K562 (cell line): Measurements from ENCODE around the gene RNGTT. TPM values are rescaled to one million over a fixed set of nuclear protein-coding genes. Genes with fewer than 3 reads are reported as not detected.
A peak's percentile ranks its signal among the peaks of the same experiment; 100 is the strongest.

Experiments
- ATAC-seq: fragments of 200-7000 bp; cut with Tn5 transposase; 3 replicates; pipeline ENCODE4 v1.9.1; 2020; ENCODE audit warnings: moderate library complexity
- BruUV-seq: library from RNA; stranded (reverse); fragments of 400-500 nt; replicated peaks from 2 replicates; lab custom pipeline; 2021; lab: Mats Ljungman, UMichigan
- CTCF ChIA-PET: fragments of 300-600 bp; formaldehyde crosslinking; extraction: SDS; loops from one replicate; lab custom pipeline; 2021; ENCODE audit warnings: low intra/inter-chr PET ratio; lab: Yijun Ruan, JAX
- POLR2A ChIA-PET: fragments of 300-600, 350-650 bp; sonication (Branson Sonifier 250); formaldehyde crosslinking; extraction: SDS; loops from one replicate; lab custom pipeline; 2021; ENCODE audit warnings: antibody characterized with exemption, inconsistent platforms; lab: Yijun Ruan, JAX
- DNase-seq, 4 experiments: peaks; one replicate each; pipeline versions ENCODE4 v3.0.0 to v3.0.0-alpha.2; 2011 to 2018; ENCODE audit warnings: low spot score in 3 of 4, mixed read lengths in 3 of 4; ENCODE audit errors: extremely low read depth in 1 of 4
- FAIRE-seq: peaks from 2 replicates; lab custom pipeline; 2011; peaks lifted over from hg19 to GRCh38; lab: Jason Lieb, UNC
- H2AFZ ChIP-seq: 2 replicates; pipeline ENCODE4 v1.6.0; 2011; ENCODE audit warnings: low read depth, low read length, control low read depth, inconsistent platforms
- H3K27ac ChIP-seq: fragments of 200-600 bp; 3 replicates; pipeline ENCODE4 v1.8.0; 2011; ENCODE audit warnings: low read depth, mild to moderate bottlenecking, control low read depth, inconsistent platforms, low read length, moderate library complexity, mixed read lengths; ENCODE audit errors: extremely low read depth
- H3K27me3 ChIP-seq, 2 experiments: fragments of 300-600 bp in 1 of 2; 2 replicates in 1 of 2; 3 replicates in 1 of 2; pipeline versions ENCODE4 v1.6.0 to v1.8.0; 2011; ENCODE audit warnings: inconsistent platforms in 2 of 2, low read length in 2 of 2, mild to moderate bottlenecking in 1 of 2, mixed read lengths in 1 of 2, moderate library complexity in 1 of 2; ENCODE audit not compliant: control insufficient read depth in 2 of 2, insufficient read depth in 2 of 2
- H3K36me3 ChIP-seq: fragments of 300-600 bp; 3 replicates; pipeline ENCODE4 v1.8.0; 2011; ENCODE audit warnings: mild to moderate bottlenecking, low read length, inconsistent platforms; ENCODE audit not compliant: control insufficient read depth, insufficient read depth
- H3K4me1 ChIP-seq, 2 experiments: fragments of 200-600 bp in 1 of 2; replicated peaks in 1 of 2; 2 replicates in 1 of 2; 3 replicates in 1 of 2; pipeline versions ENCODE4 v1.5.1 to v1.8.0; 2011; ENCODE audit warnings: inconsistent platforms in 2 of 2, low read length in 2 of 2, mild to moderate bottlenecking in 1 of 2, mixed read lengths in 1 of 2, moderate library complexity in 1 of 2; ENCODE audit not compliant: control insufficient read depth in 2 of 2, insufficient read depth in 2 of 2
- H3K4me2 ChIP-seq: 2 replicates; pipeline ENCODE4 v1.6.1; 2011; ENCODE audit warnings: low read length, control low read depth, inconsistent platforms, mixed read lengths; ENCODE audit not compliant: insufficient read depth
- H3K4me3 ChIP-seq: fragments of 200-600 bp; sonication (generic), shearing (Covaris generic); 2 replicates; pipeline ENCODE4 v1.5.1; 2016; ENCODE audit warnings: control low read depth, inconsistent platforms
- H3K79me2 ChIP-seq: fragments of 200-600 bp; 3 replicates; pipeline ENCODE4 v1.8.0; 2011; ENCODE audit warnings: low read length, inconsistent platforms; ENCODE audit not compliant: control insufficient read depth, insufficient read depth
- H3K9ac ChIP-seq, 2 experiments: 2 replicates each; pipeline versions ENCODE4 v1.6.0 to v1.6.1; 2011; ENCODE audit warnings: low read depth in 2 of 2, low read length in 2 of 2, control low read depth in 1 of 2, inconsistent platforms in 1 of 2, mild to moderate bottlenecking in 1 of 2, mixed read lengths in 1 of 2; ENCODE audit not compliant: insufficient read depth in 1 of 2
- H3K9me1 ChIP-seq: one replicate; pipeline ENCODE4 v1.6.0; 2011; ENCODE audit warnings: inconsistent platforms, mild to moderate bottlenecking, low read length, moderate library complexity; ENCODE audit not compliant: control insufficient read depth, insufficient read depth
- H3K9me3 ChIP-seq: replicated peaks from 2 replicates; pipeline ENCODE4 v1.5.1; 2011; ENCODE audit warnings: low read depth, low read length, inconsistent platforms; ENCODE audit not compliant: control insufficient read depth, insufficient read depth
- H4K20me1 ChIP-seq: replicated peaks from 2 replicates; pipeline ENCODE4 v1.6.1; 2011; ENCODE audit warnings: low read length, inconsistent platforms, mixed read lengths; ENCODE audit not compliant: control insufficient read depth, insufficient read depth
- ELF4 ChIP-seq: fragments of 450-650 bp; formaldehyde crosslinking; IDR thresholded peaks from 2 replicates; pipeline ENCODE4 v1.4.0; 2022; ENCODE audit warnings: missing genetic modification characterization
- MTA2 ChIP-seq: fragments of 450-650 bp; IDR thresholded peaks from 2 replicates; pipeline ENCODE4 v1.6.1; 2016; ENCODE audit warnings: low read depth
- RBM25 ChIP-seq: fragments of 200-400 bp; formaldehyde crosslinking; IDR thresholded peaks from 2 replicates; pipeline ENCODE4 v1.6.1; 2018; ENCODE audit warnings: low read length, low read depth, moderate library complexity; ENCODE audit not compliant: severe bottlenecking
- RERE ChIP-seq: sonication (generic); formaldehyde crosslinking; IDR thresholded peaks from 2 replicates; pipeline ENCODE4 v1.8.0; 2023; ENCODE audit warnings: missing genetic modification reagents, mild to moderate bottlenecking, borderline replicate concordance
- SNRNP70 ChIP-seq: fragments of 200-400 bp; formaldehyde crosslinking; optimal IDR thresholded peaks from 2 replicates; pipeline ENCODE3; 2017; ENCODE audit warnings: low read depth, low read length
- TCF15 ChIP-seq: fragments of 250-450 bp; sonication (Bioruptor Pico); IDR thresholded peaks from 2 replicates; pipeline ENCODE4 v1.8.0; 2022; ENCODE audit warnings: moderate library complexity, mild to moderate bottlenecking, inconsistent platforms
- TCF3 ChIP-seq: sonication (generic); formaldehyde crosslinking; IDR thresholded peaks from 2 replicates; pipeline ENCODE4 v1.4.0; 2020; ENCODE audit warnings: mild to moderate bottlenecking, missing genetic modification reagents
- TCF7L2 ChIP-seq: fragments of 150-350 bp; IDR thresholded peaks from 2 replicates; pipeline ENCODE4 v1.6.1; 2016; ENCODE audit warnings: low read depth, mild to moderate bottlenecking, low read length, moderate library complexity
- ZBTB33 ChIP-seq: sonication (generic); formaldehyde crosslinking; IDR thresholded peaks from 2 replicates; pipeline ENCODE4 v1.8.1; 2023; ENCODE audit warnings: mild to moderate bottlenecking, missing genetic modification reagents
- ZFP30 ChIP-seq: fragments of 250-450 bp; sonication (Bioruptor Pico); IDR thresholded peaks from 2 replicates; pipeline ENCODE4 v1.8.0; 2022; ENCODE audit warnings: moderate library complexity, mild to moderate bottlenecking, inconsistent platforms, borderline replicate concordance
- ZNF639 ChIP-seq, 2 experiments: fragments of 200-800 bp in 1 of 2; sonication (Bioruptor generic) in 1 of 2; sonication (generic) in 1 of 2; formaldehyde crosslinking in 1 of 2; IDR thresholded peaks in 1 of 2; conservative IDR thresholded peaks in 1 of 2; 2 replicates each; pipeline versions ENCODE4 v1.5.0 to v1.6.1; 2016 to 2020; ENCODE audit warnings: missing compliant biosample characterization in 1 of 2, missing genetic modification characterization in 1 of 2, missing genetic modification reagents in 1 of 2
- ZNF668 ChIP-seq: fragments of 250-450 bp; sonication (Bioruptor Pico); IDR thresholded peaks from 2 replicates; pipeline ENCODE4 v1.8.0; 2022; ENCODE audit warnings: mild to moderate bottlenecking, inconsistent platforms
- ZNF75A ChIP-seq: fragments of 450-650 bp; formaldehyde crosslinking; IDR thresholded peaks from 2 replicates; pipeline ENCODE4 v1.4.0; 2020; ENCODE audit warnings: mild to moderate bottlenecking
- ZZZ3 ChIP-seq: fragments of 450-650 bp; IDR thresholded peaks from 2 replicates; pipeline ENCODE4 v1.6.1; 2016; ENCODE audit warnings: antibody characterized with exemption, mild to moderate bottlenecking, moderate library complexity
- in situ Hi-C: fragments of 300-500 bp; cut with MboI; formaldehyde crosslinking; loops from 4 replicates; pipeline ENCODE4 v1.15.0; 2018; ENCODE audit warnings: inconsistent platforms, mixed read lengths
- intact Hi-C: fragments of 100-400 bp; cut with micrococcal nuclease; formaldehyde crosslinking; loops from 2 replicates; pipeline ENCODE4 v1.14.2; 2022
- polyA plus RNA-seq, 8 experiments: library from polyadenylated mRNA; depleted of rRNA in 4 of 8; stranded (reverse) in 5 of 8; unstranded in 3 of 8; fragments of >200 nt; fragmentation: Nextera tagmentation in 2 of 8; fragmentation: Illumina TruSeq in 1 of 8; extraction: Ambion mirVana in 2 of 8; extraction: Trizol in 1 of 8; gene quantifications; 2 replicates each; pipeline versions ENCODE4 v1.2.1 to v1.2.3, GENCODE V29; 2011 to 2014; ENCODE audit warnings: inconsistent platforms in 1 of 8, missing spikeins in 1 of 8
- total RNA-seq, 7 experiments: library from RNA; depleted of rRNA in 6 of 7; stranded (reverse); fragments of >200 nt in 6 of 7; fragmentation: Illumina TruSeq in 2 of 7; extraction: Trizol in 2 of 7; gene quantifications; 2 replicates each; pipeline versions ENCODE4 v1.2.1 to v1.2.3, GENCODE V29; 2011 to 2021; ENCODE audit warnings: low replicate concordance in 1 of 7

Gene RNGTT
- total and polyA plus RNA-seq, 9 of the 15 experiments (the other 6 are each of a cell fraction or from before 2014, with no cell fraction given), result 6.1 to 31.7 (median 19.5) TPM

- no peaks in the 10 kb centered on the region for H3K9me1 ChIP-seq
- ChIA-PET CTCF (no interaction called here), POLR2A (interaction anchor here (0.6 kb wide), 1 partner anchor 48 kb away, joined by 3 read pairs; no protein-coding TSS in a partner anchor)
- H3K36me3 ChIP-seq, result peaks cover 10% of the 10 kb centered on the region
- no peaks in the 10 kb centered on the region for H3K27me3 ChIP-seq
- no peak overlapping the region for H3K4me3 ChIP-seq
- intact Hi-C loops (no loop called here), in situ Hi-C loops (no loop called here)
- H4K20me1 ChIP-seq, result no peaks in the 10 kb centered on the region
- H3K79me2 ChIP-seq, result no peaks in the 10 kb centered on the region
- H3K9me3 ChIP-seq, result no peaks in the 10 kb centered on the region
- no peak for DNase-seq
- BruUV-seq, result no TSS peak
- no peak overlapping the region for H3K4me2 ChIP-seq
- ATAC-seq, result no peak
- no peak overlapping the region for H2AFZ ChIP-seq
- FAIRE-seq, result no peak
- no peak overlapping the region for H3K27ac ChIP-seq
- H3K9ac ChIP-seq, result 0 out of 4 replicates have a peak overlapping the region, but pooled peaks of 1 of the 2 experiments have one; percentile 9
- H3K4me1 ChIP-seq, result no peaks in the 10 kb centered on the region
- TF ChIP-seq RBM25 (no peak), ZBTB33 (CRISPR knock-in tag) (no peak), SNRNP70 (no peak), ELF4 (CRISPR knock-in tag) (no peak), TCF15 (CRISPR knock-in tag) (no peak), ZZZ3 (no peak), RERE (CRISPR knock-in tag) (no peak), ZNF639 (CRISPR knock-in tag; conservative IDR thresholded peaks at IDR 0.05 in 1 of 2, IDR thresholded peaks at IDR 0.05 in 1 of 2) (no peak), ZNF668 (CRISPR knock-in tag) (no peak), TCF7L2 (no peak), MTA2 (no peak), ZNF75A (CRISPR knock-in tag) (no peak), TCF3 (CRISPR knock-in tag) (no peak), ZFP30 (no peak)
These were observed 120.4 kb downstream of the RNGTT start for GRCh38 chr6:88843040-88843439.
